Measurements from ENCODE around the gene TMEM235. TPM values are rescaled to one million over a fixed set of nuclear protein-coding genes. Genes with fewer than 3 reads are reported as not detected.

Gene TMEM235
- total RNA-seq, 1 donor from 2014 or later: not detected

- Histone ChIP-seq H3K4me3 (ENCODE audit: low read depth, low read length) (no peak overlapping the region), H3K36me3 (ENCODE audit: control insufficient read depth, insufficient read depth, low read length) (peaks cover 6% of the 10 kb centered on the region), H3K27me3 (ENCODE audit: control insufficient read depth, insufficient read depth, low read length) (no peaks in the 10 kb centered on the region)
- DNase-seq (ENCODE audit: low read depth): no peak
- TF ChIP-seq CTCF (IDR thresholded peaks at IDR 0.05; ENCODE audit: insufficient read depth, low read length, severe bottlenecking): no peak
- FAIRE-seq: no peak
Measured at GRCh38 chr17:78223061-78223460, 8.4 kb upstream of the TMEM235 start.

GRCh38 chr17:78223765-78224164 is 7.7 kb upstream of the TMEM235 start:
- Histone ChIP-seq H3K36me3 (ENCODE audit: control insufficient read depth, insufficient read depth, low read length) (peaks cover 6% of the 10 kb centered on the region), H3K4me3 (ENCODE audit: low read depth, low read length) (no peak overlapping the region), H3K27me3 (ENCODE audit: control insufficient read depth, insufficient read depth, low read length) (no peaks in the 10 kb centered on the region)
- TF ChIP-seq CTCF (IDR thresholded peaks at IDR 0.05; ENCODE audit: insufficient read depth, low read length, severe bottlenecking): no peak
- FAIRE-seq: no peak
- no peak for DNase-seq (ENCODE audit: low read depth)

GRCh38 chr17:78224231-78225087 is 7.0 kb upstream of the TMEM235 start:
- no peak for FAIRE-seq
- TF ChIP-seq CTCF (IDR thresholded peaks at IDR 0.05; ENCODE audit: insufficient read depth, low read length, severe bottlenecking): no peak

GRCh38 chr17:78225088-78225865 is 6.2 kb upstream of the TMEM235 start:
- DNase-seq (ENCODE audit: low read depth) (no peak), FAIRE-seq (no peak)
- peaks cover 2% of the 10 kb centered on the region for H3K27me3 ChIP-seq (ENCODE audit: control insufficient read depth, insufficient read depth, low read length)
- no peak overlapping the region for H3K4me3 ChIP-seq (ENCODE audit: low read depth, low read length)
- no peak for TF ChIP-seq CTCF (IDR thresholded peaks at IDR 0.05; ENCODE audit: insufficient read depth, low read length, severe bottlenecking)
- peaks cover 6% of the 10 kb centered on the region for H3K36me3 ChIP-seq (ENCODE audit: control insufficient read depth, insufficient read depth, low read length)

More at GRCh38 chr17:78224231-78225087, 7.0 kb upstream of the TMEM235 start:
- Histone ChIP-seq H3K27me3 (ENCODE audit: control insufficient read depth, insufficient read depth, low read length) (no peaks in the 10 kb centered on the region), H3K36me3 (ENCODE audit: control insufficient read depth, insufficient read depth, low read length) (peaks cover 6% of the 10 kb centered on the region), H3K4me3 (ENCODE audit: low read depth, low read length) (no peak overlapping the region)
- no peak for DNase-seq (ENCODE audit: low read depth)

GRCh38 chr17:78226055-78226758 is 5.2 kb upstream of the TMEM235 start:
- FAIRE-seq (no peak), DNase-seq (ENCODE audit: low read depth) (no peak)
- H3K4me3 ChIP-seq (ENCODE audit: low read depth, low read length): no peak overlapping the region
- no peak for TF ChIP-seq CTCF (IDR thresholded peaks at IDR 0.05; ENCODE audit: insufficient read depth, low read length, severe bottlenecking)
- H3K36me3 ChIP-seq (ENCODE audit: control insufficient read depth, insufficient read depth, low read length): peaks cover 6% of the 10 kb centered on the region
- peaks cover 9% of the 10 kb centered on the region for H3K27me3 ChIP-seq (ENCODE audit: control insufficient read depth, insufficient read depth, low read length)
